Fibroblast of skin of left biceps (primary cell): ENCODE measurements around the gene PSMC6.
"Not testable (repeated sequence)": the region's sequence is repeated elsewhere in the genome, so short reads cannot be mapped to it uniquely, and the experiment has no call there.

Experiments used
- DNase-seq, 2 experiments: peaks; one replicate each; pipeline ENCODE4 v3.0.0-alpha.2; 2013; ENCODE audit warnings: low read depth in 2 of 2

The PSMC6 gene

GRCh38 chr14:52716155-52716554, 9.2 kb downstream of the PSMC6 start:
- no peak for DNase-seq

- no peak for DNase-seq
Observed at GRCh38 chr14:52723514-52724359, 16.7 kb downstream of the PSMC6 start.

- no peak for DNase-seq
Observed at GRCh38 chr14:52724360-52724644, 17.3 kb downstream of the PSMC6 start.

GRCh38 chr14:52727509-52727908, 20.5 kb downstream of the PSMC6 start:
- DNase-seq: not testable (repeated sequence)

GRCh38 chr14:52729035-52729434, 22.0 kb downstream of the PSMC6 start:
- not testable (repeated sequence) for DNase-seq

GRCh38 chr14:52729585-52729924, 22.6 kb downstream of the PSMC6 start:
- no peak for DNase-seq

- peak; percentile 90 to 93 for DNase-seq
Observed at GRCh38 chr14:52729925-52730708, 23.1 kb downstream of the PSMC6 start, which contains the start of gene STYX. Gene STYX (plus strand): TSS chr14:52730166. CDS start chr14:52730475, 309 bp downstream.

GRCh38 chr14:52730709-52731111, 23.7 kb downstream of the PSMC6 start:
- DNase-seq: no peak

GRCh38 chr14:52733824-52734223, 26.8 kb downstream of the PSMC6 start:
- no peak for DNase-seq

GRCh38 chr14:52735921-52736489, 29.0 kb downstream of the PSMC6 start:
- no peak for DNase-seq

GRCh38 chr14:52738409-52738808, 31.4 kb downstream of the PSMC6 start:
- DNase-seq: no peak

- DNase-seq: no peak
Observed at GRCh38 chr14:52740751-52741150, 33.8 kb downstream of the PSMC6 start.

GRCh38 chr14:52741865-52742264, 34.9 kb downstream of the PSMC6 start:
- DNase-seq: no peak

- DNase-seq: no peak
Observed at GRCh38 chr14:52748647-52749292, 41.8 kb downstream of the PSMC6 start.

GRCh38 chr14:52755607-52756316, 48.8 kb downstream of the PSMC6 start:
- DNase-seq: no peak

GRCh38 chr14:52759145-52759544, 52.1 kb downstream of the PSMC6 start:
- no peak for DNase-seq

- DNase-seq: not testable (repeated sequence)
Observed at GRCh38 chr14:52762923-52763322, 55.9 kb downstream of the PSMC6 start.

- DNase-seq: no peak
Observed at GRCh38 chr14:52767058-52767833, 60.2 kb downstream of the PSMC6 start.

- no peak for DNase-seq
Observed at GRCh38 chr14:52769887-52770286, 62.9 kb downstream of the PSMC6 start.

- DNase-seq: no peak
Observed at GRCh38 chr14:52776816-52777215, 69.8 kb downstream of the PSMC6 start.
